Measurements from ENCODE around the gene UQCC2. TPM values are rescaled to one million over a fixed set of nuclear protein-coding genes. Genes with fewer than 3 reads are reported as not detected.

The UQCC2 gene
- total RNA-seq, 2 experiments from 2014 or later, result 64.9 to 85.3 TPM

- DNase-seq (ENCODE audit: low spot score), result no peak
- Histone ChIP-seq H3K9me2 (ENCODE audit: insufficient read depth, low read length) (no peaks in the 10 kb centered on the region), H3K36me3 (ENCODE audit: insufficient read depth, low read length) (no peaks in the 10 kb centered on the region), H3K27ac (ENCODE audit: low read depth, low read length, poor library complexity, severe bottlenecking) (no peak overlapping the region), H3K79me2 (ENCODE audit: insufficient read depth, low read depth, low read length) (no peaks in the 10 kb centered on the region), H3K4me1 (ENCODE audit: insufficient read depth, low read length, poor library complexity, severe bottlenecking) (no peaks in the 10 kb centered on the region), H2AFZ (ENCODE audit: low read length) (no peak overlapping the region), H3K4me3 (ENCODE audit: low read depth, low read length, poor library complexity, severe bottlenecking) (no peak overlapping the region), H3K4me2 (ENCODE audit: low read length) (no peak overlapping the region), H4K20me1 (ENCODE audit: insufficient read depth, low read length) (no peaks in the 10 kb centered on the region), H3K9me3 (ENCODE audit: low read length) (no peaks in the 10 kb centered on the region)
- ChIA-PET POLR2A (no interaction called here), CTCF (ENCODE audit: unreplicated experiment) (no interaction called here)
- intact Hi-C loops (cut with micrococcal nuclease; ENCODE audit: unreplicated experiment), result loop anchor here (10.0 kb wide), 1 partner anchor 409 kb away; no protein-coding TSS in a partner anchor
- no peak for TF ChIP-seq CTCF (conservative IDR thresholded peaks at IDR 0.05; ENCODE audit: low read length)
- no TSS peak for BruUV-seq (replicated peaks)
Measured at GRCh38 chr6:33745548-33745947, 34.0 kb upstream of the UQCC2 start.

- H3K27ac ChIP-seq (ENCODE audit: low read depth, low read length, poor library complexity, severe bottlenecking), result no peak overlapping the region
- H3K9me2 ChIP-seq (ENCODE audit: insufficient read depth, low read length), result no peaks in the 10 kb centered on the region
- CTCF ChIA-PET (ENCODE audit: unreplicated experiment), result no interaction called here
- no TSS peak for BruUV-seq (replicated peaks)
- intact Hi-C loops (cut with micrococcal nuclease; ENCODE audit: unreplicated experiment), result loop anchor here (1.0 to 10.0 kb wide), 2 partner anchors 17 to 410 kb away; no protein-coding TSS in a partner anchor
- no peaks in the 10 kb centered on the region for H4K20me1 ChIP-seq (ENCODE audit: insufficient read depth, low read length)
- no peak overlapping the region for H2AFZ ChIP-seq (ENCODE audit: low read length)
- POLR2A ChIA-PET, result no interaction called here
- no peak for TF ChIP-seq CTCF (conservative IDR thresholded peaks at IDR 0.05; ENCODE audit: low read length)
- TF ChIP-seq EZH2phosphoT487 (IDR thresholded peaks at IDR 0.05; ENCODE audit: borderline replicate concordance, low read depth, low read length), result no peak
- no peaks in the 10 kb centered on the region for H3K4me1 ChIP-seq (ENCODE audit: insufficient read depth, low read length, poor library complexity, severe bottlenecking)
- H3K9me3 ChIP-seq (ENCODE audit: low read length), result no peaks in the 10 kb centered on the region
- no peak overlapping the region for H3K4me3 ChIP-seq (ENCODE audit: low read depth, low read length, poor library complexity, severe bottlenecking)
- H3K79me2 ChIP-seq (ENCODE audit: insufficient read depth, low read depth, low read length), result no peaks in the 10 kb centered on the region
- no peak for DNase-seq (ENCODE audit: low spot score)
- H3K4me2 ChIP-seq (ENCODE audit: low read length), result no peak overlapping the region
- no peaks in the 10 kb centered on the region for H3K36me3 ChIP-seq (ENCODE audit: insufficient read depth, low read length)
Measured at GRCh38 chr6:33744895-33745546, 33.5 kb upstream of the UQCC2 start.
